GM19463 (cell line): ENCODE data around the gene ACCSL.

ENCODE experiments used
- ATAC-seq: cut with Tn5 transposase; IDR thresholded peaks from one replicate; pipeline ENCODE4 v1.9.1; 2021; ENCODE audit warnings: mild to moderate bottlenecking, moderate library complexity; ENCODE audit not compliant: unreplicated experiment

The ACCSL gene

GRCh38 chr11:44094260-44094868 lies 46.6 kb downstream of the ACCSL start:
- peak; percentile 31 for ATAC-seq

GRCh38 chr11:44095506-44096359 lies 48.0 kb downstream of the ACCSL start, which contains the start of gene EXT2:
EXT2 (plus strand) TSS chr11:44095678; CDS start chr11:44107713, 12,035 bp downstream.
- peak; percentile 95 for ATAC-seq

- ATAC-seq = no peak
These were observed 48.8 kb downstream of the ACCSL start for GRCh38 chr11:44096360-44097185.

- ATAC-seq = no peak
These were observed 50.0 kb downstream of the ACCSL start for GRCh38 chr11:44097821-44098220.

- no peak for ATAC-seq
These were observed 53.3 kb downstream of the ACCSL start for GRCh38 chr11:44101098-44101497.

- no peak for ATAC-seq
These were observed 56.9 kb downstream of the ACCSL start for GRCh38 chr11:44104481-44105294.

GRCh38 chr11:44108260-44108659 lies 60.5 kb downstream of the ACCSL start:
- ATAC-seq = no peak
